HCT116 (cell line): Measurements from ENCODE around the gene FAM168A. TPM values are rescaled to one million over a fixed set of nuclear protein-coding genes. Genes with fewer than 3 reads are reported as not detected.

Source experiments
- ATAC-seq: fragments of 200-7000 bp; cut with Tn5 transposase; 2 replicates; pipeline ENCODE4 v1.9.1; 2020; ENCODE audit warnings: mild to moderate bottlenecking, moderate library complexity
- BruUV-seq: library from RNA; stranded (reverse); fragments of 400-500 nt; replicated peaks from 2 replicates; lab custom pipeline; 2021; lab: Mats Ljungman, UMichigan
- CTCF ChIA-PET: fragments of 300-600 bp; sonication (Branson Sonifier 250); formaldehyde crosslinking; loops from one replicate; lab custom pipeline; 2021; ENCODE audit warnings: antibody characterized with exemption; lab: Charles Lee
- POLR2A ChIA-PET: fragments of 300-600, 350-600 bp; sonication (Branson Sonifier 250); formaldehyde crosslinking; loops from one replicate; lab custom pipeline; 2021; ENCODE audit warnings: antibody characterized with exemption; lab: Charles Lee
- RAD21 ChIA-PET, 2 experiments: fragments of 300-600 bp; sonication (Branson Sonifier 250); formaldehyde crosslinking; loops; one replicate each; lab custom pipeline; 2023; ENCODE audit warnings: low total read pairs in 2 of 2; ENCODE audit not compliant: uncharacterized antibody in 2 of 2, unreplicated experiment in 2 of 2, low non-redundant PET in 1 of 2; lab: Charles Lee
- DNase-seq: peaks from one replicate; pipeline ENCODE4 v3.0.0-alpha.2; 2010; ENCODE audit warnings: low read depth, low spot score
- H2AFZ ChIP-seq: fragments of 200-600 bp; shearing (Covaris generic), sonication (generic); 2 replicates; pipeline ENCODE4 v1.6.1; 2017; ENCODE audit warnings: low read depth, mixed run types, mixed read lengths, antibody characterized with exemption, low read length; ENCODE audit not compliant: poor library complexity, severe bottlenecking
- H3K27ac ChIP-seq: 2 replicates; pipeline ENCODE4 v1.5.1; 2012; ENCODE audit warnings: low read depth, low read length
- H3K27me3 ChIP-seq: fragments of 200-600 bp; sonication (generic); 2 replicates; pipeline ENCODE4 v1.6.1; 2016; ENCODE audit warnings: mixed run types, low read length, mixed read lengths; ENCODE audit not compliant: insufficient read depth
- H3K36me3 ChIP-seq, 2 experiments: fragments of 200-500 bp in 1 of 2; fragments of 200-600 bp in 1 of 2; sonication (Bioruptor generic) in 1 of 2; sonication (generic) in 1 of 2; 2 replicates each; pipeline versions ENCODE4 v1.5.1 to v1.6.1; 2014 to 2016; ENCODE audit warnings: low read length in 2 of 2, inconsistent platforms in 1 of 2, mixed read lengths in 1 of 2, mixed run types in 1 of 2; ENCODE audit not compliant: insufficient read depth in 2 of 2, control insufficient read depth in 1 of 2
- H3K4me1 ChIP-seq, 2 experiments: fragments of 200-600 bp in 1 of 2; sonication (generic) in 1 of 2; 2 replicates each; pipeline versions ENCODE4 v1.5.1 to v1.6.1; 2012 to 2017; ENCODE audit warnings: low read length in 2 of 2, inconsistent platforms in 1 of 2, mild to moderate bottlenecking in 1 of 2, mixed read lengths in 1 of 2, mixed run types in 1 of 2, moderate library complexity in 1 of 2; ENCODE audit not compliant: insufficient read depth in 2 of 2, control insufficient read depth in 1 of 2
- H3K4me2 ChIP-seq: fragments of 200-600 bp; sonication (generic); 2 replicates; pipeline ENCODE4 v1.6.1; 2017; ENCODE audit warnings: mixed run types, low read length, mixed read lengths
- H3K4me3 ChIP-seq, 2 experiments: fragments of 200-600 bp in 1 of 2; sonication (generic) in 1 of 2; replicated peaks in 1 of 2; 2 replicates each; pipeline ENCODE4 v1.5.1; 2011 to 2016; ENCODE audit warnings: low read length in 2 of 2, control low read depth in 1 of 2, low read depth in 1 of 2, mild to moderate bottlenecking in 1 of 2, mixed read lengths in 1 of 2, mixed run types in 1 of 2
- H3K79me2 ChIP-seq: fragments of 200-600 bp; sonication (generic); 2 replicates; pipeline ENCODE4 v1.6.1; 2017; ENCODE audit warnings: mild to moderate bottlenecking, mixed run types, low read length, moderate library complexity, mixed read lengths; ENCODE audit not compliant: insufficient read depth
- H3K9ac ChIP-seq: fragments of 200-600 bp; sonication (generic); 2 replicates; pipeline ENCODE4 v1.6.1; 2016; ENCODE audit warnings: low read length, mixed read lengths
- H3K9me2 ChIP-seq: fragments of 200-600 bp; sonication (generic), shearing (Covaris generic); 2 replicates; pipeline ENCODE4 v1.6.1; 2017; ENCODE audit warnings: mixed run types, mild to moderate bottlenecking, moderate library complexity; ENCODE audit not compliant: insufficient read depth
- H3K9me3 ChIP-seq, 2 experiments: fragments of 200-500 bp in 1 of 2; fragments of 200-600 bp in 1 of 2; sonication (Bioruptor generic) in 1 of 2; sonication (generic) in 1 of 2; 2 replicates each; pipeline ENCODE4 v1.6.1; 2014 to 2017; ENCODE audit warnings: low read length in 2 of 2, mixed read lengths in 2 of 2, inconsistent platforms in 1 of 2, low read depth in 1 of 2, mild to moderate bottlenecking in 1 of 2, mixed run types in 1 of 2, moderate library complexity in 1 of 2; ENCODE audit not compliant: control insufficient read depth in 1 of 2, insufficient read depth in 1 of 2
- H4K20me1 ChIP-seq: fragments of 200-600 bp; sonication (generic), shearing (Covaris generic); 2 replicates; pipeline ENCODE4 v1.6.1; 2017; ENCODE audit warnings: mixed run types, mild to moderate bottlenecking, moderate library complexity; ENCODE audit not compliant: insufficient read depth
- CBX3 ChIP-seq: IDR thresholded peaks from 2 replicates; pipeline ENCODE4 v1.6.1; 2012; ENCODE audit warnings: low read depth
- CEBPB ChIP-seq: IDR thresholded peaks from 2 replicates; pipeline ENCODE4 v1.6.1; 2012; ENCODE audit warnings: low read depth
- EGR1 ChIP-seq: IDR thresholded peaks from 2 replicates; pipeline ENCODE4 v1.6.1; 2012; ENCODE audit warnings: low read depth
- EZH2 ChIP-seq: fragments of 200-600 bp; sonication (generic); IDR thresholded peaks from 2 replicates; pipeline ENCODE4 v1.6.1; 2017; ENCODE audit warnings: antibody characterized with exemption, mixed run types
- EZH2phosphoT487 ChIP-seq: fragments of 200-600 bp; IDR thresholded peaks from 2 replicates; pipeline ENCODE4 v1.6.1; 2018; ENCODE audit warnings: antibody characterized with exemption, borderline replicate concordance
- POLR2A ChIP-seq: IDR thresholded peaks from 2 replicates; pipeline ENCODE4 v1.7.0; 2011; ENCODE audit warnings: borderline replicate concordance; ENCODE audit not compliant: insufficient read depth, insufficient read length; ENCODE audit errors: extremely low read depth
- RAD21 ChIP-seq: IDR thresholded peaks from 2 replicates; pipeline ENCODE4 v1.6.1; 2012; ENCODE audit warnings: low read depth, mild to moderate bottlenecking
- SIN3A ChIP-seq: IDR thresholded peaks from 2 replicates; pipeline ENCODE4 v1.6.1; 2012; ENCODE audit warnings: low read depth
- YY1 ChIP-seq: IDR thresholded peaks from 2 replicates; pipeline ENCODE4 v1.6.1; 2011; ENCODE audit warnings: low read length, low read depth, moderate library complexity, mild to moderate bottlenecking; ENCODE audit not compliant: insufficient replicate concordance; ENCODE audit errors: extremely low read depth
- ZFX ChIP-seq: fragments of 450-650 bp; IDR thresholded peaks from 2 replicates; pipeline ENCODE4 v1.6.1; 2017
- ZNF274 ChIP-seq: fragments of 200-500 bp; sonication (Bioruptor generic); IDR thresholded peaks from 2 replicates; pipeline ENCODE4 v1.6.1; 2014; ENCODE audit warnings: mild to moderate bottlenecking, low read depth, low read length, inconsistent platforms
- intact Hi-C: fragments of 100-400 bp; cut with micrococcal nuclease; formaldehyde crosslinking; loops from 2 replicates; pipeline ENCODE4 v1.10.0; 2022
- total RNA-seq: library from RNA; stranded (reverse); gene quantifications from one replicate; pipeline ENCODE4 v1.2.1, GENCODE V29; 2021; ENCODE audit not compliant: unreplicated experiment
- TF ChIP-seq, protein P1 (sequence below), 3 experiments: fragments of 200-600 bp in 1 of 3; sonication (generic) in 1 of 3; IDR thresholded peaks in 2 of 3; conservative IDR thresholded peaks in 1 of 3; 2 replicates each; pipeline ENCODE4 v1.5.1; 2012 to 2017; ENCODE audit warnings: low read depth in 2 of 3, low read length in 2 of 3, antibody characterized with exemption in 1 of 3, borderline replicate concordance in 1 of 3, control low read depth in 1 of 3, mild to moderate bottlenecking in 1 of 3, mixed read lengths in 1 of 3, mixed run types in 1 of 3, moderate library complexity in 1 of 3; ENCODE audit not compliant: insufficient read depth in 1 of 3
- TF ChIP-seq, protein P2 (sequence below): IDR thresholded peaks from 2 replicates; pipeline ENCODE4 v1.6.1; 2011; ENCODE audit warnings: mild to moderate bottlenecking, low read length, moderate library complexity; ENCODE audit not compliant: insufficient replicate concordance; ENCODE audit errors: extremely low read depth
- TF ChIP-seq, protein P3 (sequence below): IDR thresholded peaks from 2 replicates; pipeline ENCODE4 v1.6.1; 2012

The FAM168A gene
- total RNA-seq, 1 experiment from 2014 or later: 31.5 TPM

DNA sequence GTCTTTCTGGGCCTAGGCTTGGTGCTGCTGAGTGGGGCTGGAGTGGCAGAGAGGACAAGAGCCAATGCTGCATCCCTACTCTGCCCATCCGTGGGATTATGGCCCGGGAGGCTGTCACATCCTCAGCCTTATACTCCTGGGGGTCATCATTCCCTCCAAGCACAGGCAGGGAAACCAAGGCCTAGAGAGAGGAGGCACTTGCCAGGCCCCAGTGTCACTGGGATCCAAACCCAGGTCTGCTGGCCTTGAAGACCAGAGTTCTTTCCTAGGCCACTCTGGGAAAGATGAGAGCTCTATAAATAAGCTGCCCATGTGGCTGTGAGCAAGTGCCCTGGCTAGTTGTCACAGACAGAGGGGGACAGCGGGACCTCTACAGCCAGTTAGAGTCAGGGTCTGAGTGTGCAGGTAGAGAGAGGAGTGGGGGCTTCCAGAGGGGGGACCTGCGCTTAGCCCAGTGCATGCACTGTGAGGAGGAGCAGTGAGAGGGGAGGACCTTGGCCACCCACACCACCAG lies 217.0 kb downstream of the FAM168A start:
- intact Hi-C loops: no loop called here
- Histone ChIP-seq H3K36me3 (peaks cover 0 to 10% of the 10 kb centered on the region in 2 experiments; a peak in 1 of 4 replicates), H3K9me3 (no peaks in the 10 kb centered on the region), H3K4me1 (peaks cover 7 to 46% of the 10 kb centered on the region in 2 experiments; a peak in 3 of 4 replicates), H3K9ac (no peak overlapping the region), H3K79me2 (peaks cover 97% of the 10 kb centered on the region), H4K20me1 (no peaks in the 10 kb centered on the region; the same call in 1 of the 2 replicates), H3K9me2 (no peaks in the 10 kb centered on the region)
- ChIA-PET RAD21 (no interaction called here), POLR2A (no interaction called here), CTCF (no interaction called here)
- DNase-seq (no peak), ATAC-seq (no peak)
- no TSS peak for BruUV-seq
- TF ChIP-seq, protein P1, sequence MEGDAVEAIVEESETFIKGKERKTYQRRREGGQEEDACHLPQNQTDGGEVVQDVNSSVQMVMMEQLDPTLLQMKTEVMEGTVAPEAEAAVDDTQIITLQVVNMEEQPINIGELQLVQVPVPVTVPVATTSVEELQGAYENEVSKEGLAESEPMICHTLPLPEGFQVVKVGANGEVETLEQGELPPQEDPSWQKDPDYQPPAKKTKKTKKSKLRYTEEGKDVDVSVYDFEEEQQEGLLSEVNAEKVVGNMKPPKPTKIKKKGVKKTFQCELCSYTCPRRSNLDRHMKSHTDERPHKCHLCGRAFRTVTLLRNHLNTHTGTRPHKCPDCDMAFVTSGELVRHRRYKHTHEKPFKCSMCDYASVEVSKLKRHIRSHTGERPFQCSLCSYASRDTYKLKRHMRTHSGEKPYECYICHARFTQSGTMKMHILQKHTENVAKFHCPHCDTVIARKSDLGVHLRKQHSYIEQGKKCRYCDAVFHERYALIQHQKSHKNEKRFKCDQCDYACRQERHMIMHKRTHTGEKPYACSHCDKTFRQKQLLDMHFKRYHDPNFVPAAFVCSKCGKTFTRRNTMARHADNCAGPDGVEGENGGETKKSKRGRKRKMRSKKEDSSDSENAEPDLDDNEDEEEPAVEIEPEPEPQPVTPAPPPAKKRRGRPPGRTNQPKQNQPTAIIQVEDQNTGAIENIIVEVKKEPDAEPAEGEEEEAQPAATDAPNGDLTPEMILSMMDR (IDR thresholded peaks at IDR 0.05 in 2 of 3, conservative IDR thresholded peaks at IDR 0.05 in 1 of 3; ENCODE audit: borderline replicate concordance in 1 of 3, insufficient read depth in 1 of 3, low read depth in 2 of 3, low read length in 2 of 3): no peak
- no peak for TF ChIP-seq EZH2phosphoT487
- TF ChIP-seq SIN3A: no peak
- no peak for TF ChIP-seq RAD21
- TF ChIP-seq EGR1: no peak
- no peak for TF ChIP-seq ZFX
- no peak for TF ChIP-seq CEBPB
- TF ChIP-seq CBX3: no peak
- TF ChIP-seq, protein P2, sequence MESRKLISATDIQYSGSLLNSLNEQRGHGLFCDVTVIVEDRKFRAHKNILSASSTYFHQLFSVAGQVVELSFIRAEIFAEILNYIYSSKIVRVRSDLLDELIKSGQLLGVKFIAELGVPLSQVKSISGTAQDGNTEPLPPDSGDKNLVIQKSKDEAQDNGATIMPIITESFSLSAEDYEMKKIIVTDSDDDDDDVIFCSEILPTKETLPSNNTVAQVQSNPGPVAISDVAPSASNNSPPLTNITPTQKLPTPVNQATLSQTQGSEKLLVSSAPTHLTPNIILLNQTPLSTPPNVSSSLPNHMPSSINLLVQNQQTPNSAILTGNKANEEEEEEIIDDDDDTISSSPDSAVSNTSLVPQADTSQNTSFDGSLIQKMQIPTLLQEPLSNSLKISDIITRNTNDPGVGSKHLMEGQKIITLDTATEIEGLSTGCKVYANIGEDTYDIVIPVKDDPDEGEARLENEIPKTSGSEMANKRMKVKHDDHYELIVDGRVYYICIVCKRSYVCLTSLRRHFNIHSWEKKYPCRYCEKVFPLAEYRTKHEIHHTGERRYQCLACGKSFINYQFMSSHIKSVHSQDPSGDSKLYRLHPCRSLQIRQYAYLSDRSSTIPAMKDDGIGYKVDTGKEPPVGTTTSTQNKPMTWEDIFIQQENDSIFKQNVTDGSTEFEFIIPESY: no peak
- no peak for TF ChIP-seq YY1
- TF ChIP-seq EZH2: no peak
- no peak for TF ChIP-seq ZNF274
- no peak for TF ChIP-seq POLR2A
- TF ChIP-seq, protein P3, sequence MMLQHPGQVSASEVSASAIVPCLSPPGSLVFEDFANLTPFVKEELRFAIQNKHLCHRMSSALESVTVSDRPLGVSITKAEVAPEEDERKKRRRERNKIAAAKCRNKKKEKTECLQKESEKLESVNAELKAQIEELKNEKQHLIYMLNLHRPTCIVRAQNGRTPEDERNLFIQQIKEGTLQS: no peak
- TF ChIP-seq, all 23 proteins: peak for 0
- no peak overlapping the region for H3K4me2 ChIP-seq
- H3K4me3 ChIP-seq: no peak overlapping the region
- no peaks in the 10 kb centered on the region for H3K27me3 ChIP-seq
- H2AFZ ChIP-seq: no peak overlapping the region
- H3K27ac ChIP-seq: no peak overlapping the region
